Tibial artery (tissue), 4 donors: Measurements from ENCODE around the gene PKNOX2.

Experiments
- DNase-seq, 2 donors: peaks; one replicate each; pipeline ENCODE4 v3.0.0-alpha.2; 2019
- H3K27ac ChIP-seq, 2 donors: fragments of 200-600 bp; sonication (generic) in 1 of 2; 1 replicate in 1 of 2; 2 replicates in 1 of 2; pipeline ENCODE4 v1.5.1; 2018 to 2019; ENCODE audit warnings: mild to moderate bottlenecking in 1 of 2
- H3K27me3 ChIP-seq, 2 donors: fragments of 200-600 bp; sonication (generic) in 1 of 2; one replicate each; pipeline versions ENCODE4 v1.5.1 to v1.6.0; 2016 to 2019
- H3K36me3 ChIP-seq, 3 donors: fragments of 200-600 bp; sonication (generic) in 2 of 3; one replicate each; pipeline ENCODE4 v1.5.1; 2016 to 2019; ENCODE audit warnings: mild to moderate bottlenecking in 2 of 3
- H3K4me1 ChIP-seq, 4 donors: fragments of 200-600 bp; sonication (generic) in 2 of 4; 1 replicate in 3 of 4; 2 replicates in 1 of 4; pipeline ENCODE4 v1.5.1; 2016 to 2019
- H3K4me3 ChIP-seq, 2 donors: fragments of 200-600 bp; sonication (generic) in 1 of 2; 1 replicate in 1 of 2; 2 replicates in 1 of 2; pipeline ENCODE4 v1.5.1; 2018 to 2019; ENCODE audit warnings: mild to moderate bottlenecking in 2 of 2
- H3K9me3 ChIP-seq, 3 donors: fragments of 200-600 bp; sonication (generic) in 1 of 3; one replicate each; pipeline ENCODE4 v1.5.1; 2016 to 2019
- intact Hi-C: fragments of 100-400 bp; cut with DNase I; formaldehyde crosslinking; loops from one replicate; pipeline ENCODE4 v1.15.0; 2023; ENCODE audit warnings: low total_unique reads
- TF ChIP-seq, protein P1 (sequence below), 2 experiments: fragments of 200-600 bp in 1 of 2; fragments of 450-650 bp in 1 of 2; IDR thresholded peaks; one replicate each; pipeline ENCODE4 v1.5.1; 2017 to 2019; ENCODE audit warnings: antibody characterized with exemption in 2 of 2, mild to moderate bottlenecking in 1 of 2, moderate library complexity in 1 of 2

Gene PKNOX2

DNA sequence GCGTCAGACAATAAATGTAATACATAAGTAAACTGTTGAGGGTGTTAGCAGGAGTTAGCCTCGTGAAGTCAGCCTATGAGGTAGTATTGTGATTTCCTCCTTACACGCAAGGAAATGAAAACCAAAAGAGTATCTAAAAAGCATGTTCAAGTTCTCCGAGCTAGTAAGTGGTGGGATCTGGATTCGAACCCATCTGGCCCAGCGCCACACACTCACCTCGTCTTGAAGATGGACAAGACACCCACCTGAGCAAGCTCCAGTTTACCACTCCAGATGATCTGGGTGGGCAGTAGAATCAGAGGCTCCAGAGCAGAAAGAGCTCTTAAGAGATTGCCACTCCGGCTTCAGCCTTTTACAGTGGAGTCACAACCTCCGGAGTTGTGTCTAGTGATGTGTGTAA is 140.3 kb downstream of the PKNOX2 start:
- no peak overlapping the region for H3K27ac ChIP-seq
- TF ChIP-seq, protein P1, sequence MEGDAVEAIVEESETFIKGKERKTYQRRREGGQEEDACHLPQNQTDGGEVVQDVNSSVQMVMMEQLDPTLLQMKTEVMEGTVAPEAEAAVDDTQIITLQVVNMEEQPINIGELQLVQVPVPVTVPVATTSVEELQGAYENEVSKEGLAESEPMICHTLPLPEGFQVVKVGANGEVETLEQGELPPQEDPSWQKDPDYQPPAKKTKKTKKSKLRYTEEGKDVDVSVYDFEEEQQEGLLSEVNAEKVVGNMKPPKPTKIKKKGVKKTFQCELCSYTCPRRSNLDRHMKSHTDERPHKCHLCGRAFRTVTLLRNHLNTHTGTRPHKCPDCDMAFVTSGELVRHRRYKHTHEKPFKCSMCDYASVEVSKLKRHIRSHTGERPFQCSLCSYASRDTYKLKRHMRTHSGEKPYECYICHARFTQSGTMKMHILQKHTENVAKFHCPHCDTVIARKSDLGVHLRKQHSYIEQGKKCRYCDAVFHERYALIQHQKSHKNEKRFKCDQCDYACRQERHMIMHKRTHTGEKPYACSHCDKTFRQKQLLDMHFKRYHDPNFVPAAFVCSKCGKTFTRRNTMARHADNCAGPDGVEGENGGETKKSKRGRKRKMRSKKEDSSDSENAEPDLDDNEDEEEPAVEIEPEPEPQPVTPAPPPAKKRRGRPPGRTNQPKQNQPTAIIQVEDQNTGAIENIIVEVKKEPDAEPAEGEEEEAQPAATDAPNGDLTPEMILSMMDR (IDR thresholded peaks at IDR 0.05), result no peak
- no peak overlapping the region for H3K4me3 ChIP-seq
- H3K4me1 ChIP-seq, result peaks cover 0 to 14% (median 9%) of the 10 kb centered on the region in 4 donors
- intact Hi-C loops, result no loop called here
- no peak for DNase-seq
- H3K36me3 ChIP-seq, result no peaks in the 10 kb centered on the region
- no peaks in the 10 kb centered on the region for H3K9me3 ChIP-seq
- H3K27me3 ChIP-seq, result no peaks in the 10 kb centered on the region

DNA sequence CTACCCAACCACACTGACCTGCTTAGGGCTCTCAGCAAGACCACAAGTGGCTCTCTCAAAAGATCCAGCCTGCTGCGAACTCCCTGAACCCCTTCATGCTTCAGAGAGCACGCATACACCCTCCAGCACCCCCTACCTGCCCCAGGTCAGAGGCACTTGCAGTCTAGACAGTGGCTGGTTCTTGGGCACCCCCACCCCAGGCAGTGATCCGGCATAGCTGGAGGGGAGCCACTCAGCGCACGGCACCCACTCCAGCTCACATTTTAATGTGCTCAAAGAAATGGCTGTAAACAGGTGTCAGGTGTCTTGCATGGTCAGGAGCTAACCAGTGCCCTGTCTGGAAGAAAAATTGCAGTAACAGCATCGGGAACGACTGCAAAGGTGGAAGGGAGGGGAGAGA is 140.8 kb downstream of the PKNOX2 start:
- no peak for DNase-seq
- TF ChIP-seq, protein P1 (IDR thresholded peaks at IDR 0.05), result no peak
- Histone ChIP-seq H3K4me1 (peaks cover 0 to 10% (median 6%) of the 10 kb centered on the region in 4 donors), H3K4me3 (no peak overlapping the region), H3K27me3 (no peaks in the 10 kb centered on the region), H3K36me3 (no peaks in the 10 kb centered on the region), H3K27ac (no peak overlapping the region), H3K9me3 (no peaks in the 10 kb centered on the region)
- intact Hi-C loops, result no loop called here

- TF ChIP-seq, protein P1 (IDR thresholded peaks at IDR 0.05), result no peak
- no peaks in the 10 kb centered on the region for H3K4me1 ChIP-seq
- intact Hi-C loops, result no loop called here
- DNase-seq, result no peak
- no peak overlapping the region for H3K4me3 ChIP-seq
- H3K9me3 ChIP-seq, result no peaks in the 10 kb centered on the region
- no peaks in the 10 kb centered on the region for H3K27me3 ChIP-seq
- H3K36me3 ChIP-seq, result no peaks in the 10 kb centered on the region
- no peak overlapping the region for H3K27ac ChIP-seq
These were observed 141.9 kb downstream of the PKNOX2 start for GRCh38 chr11:125306476-125306875.

DNA sequence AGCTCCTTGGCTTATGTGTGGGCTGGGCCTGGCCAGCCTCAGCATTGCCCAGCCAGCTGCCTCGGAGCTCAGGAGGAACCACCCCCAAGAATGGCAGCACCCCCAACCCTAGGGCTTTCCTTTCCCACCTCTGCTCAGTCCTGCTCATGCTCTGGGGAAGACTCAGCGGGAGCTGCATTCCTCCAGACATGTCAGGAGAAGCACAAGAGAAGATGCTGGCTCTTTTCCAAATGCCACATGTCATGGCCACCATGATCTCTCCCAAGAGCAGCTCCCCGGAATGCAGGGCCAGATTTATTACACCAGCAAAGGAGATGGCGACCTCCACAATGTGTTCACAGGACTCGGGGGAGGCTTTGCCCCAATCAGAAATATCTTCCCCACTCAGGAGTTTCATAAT is 143.7 kb downstream of the PKNOX2 start:
- intact Hi-C loops, result no loop called here
- H3K4me3 ChIP-seq, result no peak overlapping the region
- no peaks in the 10 kb centered on the region for H3K36me3 ChIP-seq
- no peak overlapping the region for H3K27ac ChIP-seq
- TF ChIP-seq, protein P1 (IDR thresholded peaks at IDR 0.05), result no peak
- no peaks in the 10 kb centered on the region for H3K4me1 ChIP-seq
- DNase-seq, result no peak
- no peaks in the 10 kb centered on the region for H3K27me3 ChIP-seq
- no peaks in the 10 kb centered on the region for H3K9me3 ChIP-seq

GRCh38 chr11:125312391-125312790 is 147.8 kb downstream of the PKNOX2 start:
- no peak overlapping the region for H3K27ac ChIP-seq
- intact Hi-C loops, result no loop called here
- peaks cover 0 to 6% (median 2%) of the 10 kb centered on the region in 4 donors for H3K4me1 ChIP-seq
- H3K9me3 ChIP-seq, result no peaks in the 10 kb centered on the region
- H3K4me3 ChIP-seq, result no peak overlapping the region
- TF ChIP-seq, protein P1 (IDR thresholded peaks at IDR 0.05), result no peak
- DNase-seq, result no peak
- H3K27me3 ChIP-seq, result no peaks in the 10 kb centered on the region
- H3K36me3 ChIP-seq, result no peaks in the 10 kb centered on the region

DNA sequence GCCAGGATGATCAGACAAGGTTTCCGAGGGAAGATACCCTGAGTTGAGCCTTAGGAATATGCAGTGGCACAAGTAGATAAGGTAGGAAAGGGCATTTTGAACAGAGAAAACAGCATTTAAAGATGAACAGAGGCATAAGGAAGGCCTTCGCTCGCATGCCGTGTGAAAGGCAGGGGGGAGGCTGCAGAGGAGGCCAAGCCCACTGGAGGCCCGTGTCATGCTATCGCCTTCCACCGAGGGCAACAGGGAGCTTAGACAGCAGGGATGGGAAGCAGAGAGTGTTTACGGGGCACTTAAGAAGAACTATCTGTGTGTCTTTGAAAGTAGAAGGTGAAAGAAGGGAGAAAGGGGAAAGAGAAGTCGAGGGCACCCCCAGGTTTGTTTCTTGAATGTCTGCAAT is 148.3 kb downstream of the PKNOX2 start:
- no peak overlapping the region for H3K27ac ChIP-seq
- H3K9me3 ChIP-seq, result no peaks in the 10 kb centered on the region
- no peak for DNase-seq
- TF ChIP-seq, protein P1 (IDR thresholded peaks at IDR 0.05), result no peak
- peaks cover 0 to 6% (median 2%) of the 10 kb centered on the region in 4 donors for H3K4me1 ChIP-seq
- intact Hi-C loops, result no loop called here
- no peak overlapping the region for H3K4me3 ChIP-seq
- no peaks in the 10 kb centered on the region for H3K27me3 ChIP-seq
- no peaks in the 10 kb centered on the region for H3K36me3 ChIP-seq
